ENCODE data around the gene SLC39A3. TPM values are rescaled to one million over a fixed set of nuclear protein-coding genes. Genes with fewer than 3 reads are reported as not detected.

The SLC39A3 gene
- total RNA-seq, 1 experiment from 2014 or later, result 46.6 TPM

DNA sequence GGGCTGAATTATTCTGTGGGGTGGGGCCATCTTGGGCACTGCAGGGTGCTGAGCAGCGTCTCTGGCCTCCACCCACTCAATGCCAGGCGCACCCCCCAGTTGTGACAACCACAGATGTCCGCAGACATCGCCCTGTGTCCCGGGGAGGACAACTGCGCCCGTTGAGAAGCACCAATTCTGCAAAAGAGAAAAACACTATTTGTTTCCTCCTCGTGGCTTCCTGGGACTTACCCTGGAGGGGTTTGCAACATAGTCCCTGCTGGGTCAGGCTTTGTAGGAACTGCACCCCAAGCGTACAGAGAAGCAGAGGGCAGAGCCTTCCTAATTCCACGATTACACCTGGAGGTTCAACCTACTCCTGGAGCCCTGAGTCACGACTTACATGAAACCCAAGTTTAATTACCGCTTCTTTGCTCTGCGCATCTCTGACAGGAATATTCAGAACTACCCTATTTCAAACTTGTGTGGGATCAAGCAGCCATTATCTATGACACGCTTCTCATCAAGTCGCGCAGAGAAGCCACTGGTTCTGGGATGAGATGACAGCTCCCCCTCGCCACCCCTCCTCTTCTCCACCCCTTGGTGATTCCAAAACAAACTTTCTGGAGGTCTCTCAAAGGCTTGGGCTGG, 11.1 kb upstream of the SLC39A3 start:
- intact Hi-C loops (cut with micrococcal nuclease; ENCODE audit: unreplicated experiment), result no loop called here
- BruUV-seq (replicated peaks), result no TSS peak

DNA sequence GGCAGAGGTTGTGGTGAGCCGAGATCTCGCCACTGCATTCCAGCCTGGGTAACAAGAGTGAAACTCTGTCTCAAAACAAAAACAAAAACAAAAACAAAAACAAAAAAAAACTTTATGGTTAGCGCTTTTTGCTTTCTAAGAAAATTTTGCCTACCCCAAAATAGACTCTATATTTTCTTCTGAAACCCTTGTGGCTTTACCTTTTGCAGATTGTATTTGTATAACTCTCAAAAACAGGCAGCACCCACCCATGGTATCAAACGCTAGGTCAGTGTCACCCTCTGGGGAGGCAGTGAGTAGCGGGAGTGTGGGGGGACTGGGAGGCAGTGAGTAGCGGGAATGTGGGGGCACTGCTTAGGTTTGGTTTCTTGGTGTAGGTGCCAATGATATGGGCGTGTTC, 7.5 kb upstream of the SLC39A3 start:
- in situ Hi-C loops (cut with HindIII; ENCODE audit: low pct_unique_long_range_greater_than_20kb, low sequenced_read_pairs) (no loop called here), intact Hi-C loops (cut with micrococcal nuclease; ENCODE audit: unreplicated experiment) (no loop called here)
- no peak for DNase-seq (ENCODE audit: low read depth, low spot score)
- TF ChIP-seq SIN3A (IDR thresholded peaks at IDR 0.05; ENCODE audit: borderline replicate concordance, insufficient read depth, low read depth, low read length) (no peak), POLR2AphosphoS5 (IDR thresholded peaks at IDR 0.05; ENCODE audit: low read depth, low read length) (no peak), TCF7L2 (IDR thresholded peaks at IDR 0.05; ENCODE audit: low read depth, low read length) (no peak)
- TF ChIP-seq, protein P1, sequence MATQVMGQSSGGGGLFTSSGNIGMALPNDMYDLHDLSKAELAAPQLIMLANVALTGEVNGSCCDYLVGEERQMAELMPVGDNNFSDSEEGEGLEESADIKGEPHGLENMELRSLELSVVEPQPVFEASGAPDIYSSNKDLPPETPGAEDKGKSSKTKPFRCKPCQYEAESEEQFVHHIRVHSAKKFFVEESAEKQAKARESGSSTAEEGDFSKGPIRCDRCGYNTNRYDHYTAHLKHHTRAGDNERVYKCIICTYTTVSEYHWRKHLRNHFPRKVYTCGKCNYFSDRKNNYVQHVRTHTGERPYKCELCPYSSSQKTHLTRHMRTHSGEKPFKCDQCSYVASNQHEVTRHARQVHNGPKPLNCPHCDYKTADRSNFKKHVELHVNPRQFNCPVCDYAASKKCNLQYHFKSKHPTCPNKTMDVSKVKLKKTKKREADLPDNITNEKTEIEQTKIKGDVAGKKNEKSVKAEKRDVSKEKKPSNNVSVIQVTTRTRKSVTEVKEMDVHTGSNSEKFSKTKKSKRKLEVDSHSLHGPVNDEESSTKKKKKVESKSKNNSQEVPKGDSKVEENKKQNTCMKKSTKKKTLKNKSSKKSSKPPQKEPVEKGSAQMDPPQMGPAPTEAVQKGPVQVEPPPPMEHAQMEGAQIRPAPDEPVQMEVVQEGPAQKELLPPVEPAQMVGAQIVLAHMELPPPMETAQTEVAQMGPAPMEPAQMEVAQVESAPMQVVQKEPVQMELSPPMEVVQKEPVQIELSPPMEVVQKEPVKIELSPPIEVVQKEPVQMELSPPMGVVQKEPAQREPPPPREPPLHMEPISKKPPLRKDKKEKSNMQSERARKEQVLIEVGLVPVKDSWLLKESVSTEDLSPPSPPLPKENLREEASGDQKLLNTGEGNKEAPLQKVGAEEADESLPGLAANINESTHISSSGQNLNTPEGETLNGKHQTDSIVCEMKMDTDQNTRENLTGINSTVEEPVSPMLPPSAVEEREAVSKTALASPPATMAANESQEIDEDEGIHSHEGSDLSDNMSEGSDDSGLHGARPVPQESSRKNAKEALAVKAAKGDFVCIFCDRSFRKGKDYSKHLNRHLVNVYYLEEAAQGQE (IDR thresholded peaks at IDR 0.05; ENCODE audit: insufficient read depth in 1 of 2, low read depth in 2 of 2, low read length in 1 of 2), result no peak
- TF ChIP-seq, protein P2, sequence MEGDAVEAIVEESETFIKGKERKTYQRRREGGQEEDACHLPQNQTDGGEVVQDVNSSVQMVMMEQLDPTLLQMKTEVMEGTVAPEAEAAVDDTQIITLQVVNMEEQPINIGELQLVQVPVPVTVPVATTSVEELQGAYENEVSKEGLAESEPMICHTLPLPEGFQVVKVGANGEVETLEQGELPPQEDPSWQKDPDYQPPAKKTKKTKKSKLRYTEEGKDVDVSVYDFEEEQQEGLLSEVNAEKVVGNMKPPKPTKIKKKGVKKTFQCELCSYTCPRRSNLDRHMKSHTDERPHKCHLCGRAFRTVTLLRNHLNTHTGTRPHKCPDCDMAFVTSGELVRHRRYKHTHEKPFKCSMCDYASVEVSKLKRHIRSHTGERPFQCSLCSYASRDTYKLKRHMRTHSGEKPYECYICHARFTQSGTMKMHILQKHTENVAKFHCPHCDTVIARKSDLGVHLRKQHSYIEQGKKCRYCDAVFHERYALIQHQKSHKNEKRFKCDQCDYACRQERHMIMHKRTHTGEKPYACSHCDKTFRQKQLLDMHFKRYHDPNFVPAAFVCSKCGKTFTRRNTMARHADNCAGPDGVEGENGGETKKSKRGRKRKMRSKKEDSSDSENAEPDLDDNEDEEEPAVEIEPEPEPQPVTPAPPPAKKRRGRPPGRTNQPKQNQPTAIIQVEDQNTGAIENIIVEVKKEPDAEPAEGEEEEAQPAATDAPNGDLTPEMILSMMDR (IDR thresholded peaks at IDR 0.05), result no peak
- Histone ChIP-seq H3K36me3 (ENCODE audit: control insufficient read depth, insufficient read depth, low read length) (no peaks in the 10 kb centered on the region), H3K27me3 (ENCODE audit: control insufficient read depth, insufficient read depth, low read length) (no peaks in the 10 kb centered on the region), H3K9me3 (ENCODE audit: control insufficient read depth, insufficient read depth, low read depth, low read length) (no peaks in the 10 kb centered on the region), H3K4me1 (ENCODE audit: control insufficient read depth, insufficient read depth, low read length) (no peaks in the 10 kb centered on the region), H3K27ac (ENCODE audit: low read length) (no peak overlapping the region), H3K4me3 (ENCODE audit: low read depth in 2 of 2, low read length in 2 of 2) (no peak overlapping the region)
- no peak for ATAC-seq
- no TSS peak for BruUV-seq (replicated peaks)
- ChIA-PET CTCF (no interaction called here), POLR2A (no interaction called here)

More for the DNA sequence above, 11.1 kb upstream of the SLC39A3 start:
- H3K4me1 ChIP-seq (ENCODE audit: control insufficient read depth, insufficient read depth, low read length), result no peaks in the 10 kb centered on the region
- no peak for ATAC-seq
- H3K27ac ChIP-seq (ENCODE audit: low read length), result no peak overlapping the region
- H3K4me3 ChIP-seq (ENCODE audit: low read depth in 2 of 2, low read length in 2 of 2), result no peak overlapping the region
- POLR2A ChIA-PET, result no interaction called here
- in situ Hi-C loops (cut with HindIII; ENCODE audit: low pct_unique_long_range_greater_than_20kb, low sequenced_read_pairs), result no loop called here
- TF ChIP-seq, protein P2 (IDR thresholded peaks at IDR 0.05), result no peak
- TF ChIP-seq TCF7L2 (IDR thresholded peaks at IDR 0.05; ENCODE audit: low read depth, low read length), result no peak
- no peak for TF ChIP-seq SIN3A (IDR thresholded peaks at IDR 0.05; ENCODE audit: borderline replicate concordance, insufficient read depth, low read depth, low read length)
- TF ChIP-seq, protein P1 (IDR thresholded peaks at IDR 0.05; ENCODE audit: insufficient read depth in 1 of 2, low read depth in 2 of 2, low read length in 1 of 2), result no peak
- no peak for TF ChIP-seq POLR2AphosphoS5 (IDR thresholded peaks at IDR 0.05; ENCODE audit: low read depth, low read length)
- DNase-seq (ENCODE audit: low read depth, low spot score), result no peak
- no peaks in the 10 kb centered on the region for H3K36me3 ChIP-seq (ENCODE audit: control insufficient read depth, insufficient read depth, low read length)
- no peaks in the 10 kb centered on the region for H3K27me3 ChIP-seq (ENCODE audit: control insufficient read depth, insufficient read depth, low read length)
- CTCF ChIA-PET, result no interaction called here
- no peaks in the 10 kb centered on the region for H3K9me3 ChIP-seq (ENCODE audit: control insufficient read depth, insufficient read depth, low read depth, low read length)
